Suprapubic skin (tissue), 4 donors: ENCODE results near the gene SLC66A2.

Experiments
- CTCF ChIP-seq, 2 donors: fragments of 200-600 bp in 1 of 2; fragments of 450-650 bp in 1 of 2; sonication (generic) in 1 of 2; IDR thresholded peaks; one replicate each; pipeline ENCODE4 v1.5.1; 2016 to 2019; ENCODE audit warnings: antibody characterized with exemption in 2 of 2, mild to moderate bottlenecking in 1 of 2, moderate library complexity in 1 of 2
- EP300 ChIP-seq: sonication (generic); formaldehyde crosslinking; IDR thresholded peaks from one replicate; pipeline ENCODE4 v1.6.1; 2017; ENCODE audit warnings: antibody characterized with exemption
- POLR2A ChIP-seq, 2 donors: fragments of 450-650 bp; IDR thresholded peaks; one replicate each; pipeline ENCODE4 v1.6.1; 2017; ENCODE audit warnings: antibody characterized with exemption in 2 of 2, mild to moderate bottlenecking in 2 of 2, moderate library complexity in 2 of 2
- POLR2AphosphoS5 ChIP-seq, 3 donors: sonication (generic); formaldehyde crosslinking; IDR thresholded peaks; one replicate each; pipeline ENCODE4 v1.6.1; 2017; ENCODE audit warnings: antibody characterized with exemption in 3 of 3

GRCh38 chr18:79919089-79919488, 32.4 kb downstream of the SLC66A2 start:
- TF ChIP-seq POLR2A (IDR thresholded peaks at IDR 0.05) (no peak), CTCF (IDR thresholded peaks at IDR 0.05) (no peak), POLR2AphosphoS5 (IDR thresholded peaks at IDR 0.05) (no peak), EP300 (no peak)
